Vagina (tissue), 2 donors: ENCODE data around the gene SPATA45. TPM values are rescaled to one million over a fixed set of nuclear protein-coding genes. Genes with fewer than 3 reads are reported as not detected.
A peak's percentile ranks its signal among the peaks of the same experiment; 100 is the strongest.

Experiments
- DNase-seq, 2 donors: peaks; one replicate each; pipeline ENCODE4 v3.0.0-alpha.2; 2017; ENCODE audit errors: extremely low spot score in 2 of 2
- H3K27ac ChIP-seq: fragments of 200-600 bp; sonication (generic); one replicate; pipeline ENCODE4 v1.5.1; 2019
- H3K27me3 ChIP-seq: fragments of 200-600 bp; sonication (generic); one replicate; pipeline ENCODE4 v1.5.1; 2019
- H3K36me3 ChIP-seq, 2 donors: fragments of 200-600 bp; sonication (generic); one replicate each; pipeline ENCODE4 v1.5.1; 2017 to 2019
- H3K4me1 ChIP-seq: fragments of 200-600 bp; sonication (generic); one replicate; pipeline ENCODE4 v1.5.1; 2019
- H3K4me3 ChIP-seq, 2 donors: fragments of 200-600 bp; sonication (generic); 1 replicate in 1 of 2; 2 replicates in 1 of 2; pipeline ENCODE4 v1.5.1; 2016 to 2019
- H3K9me3 ChIP-seq: fragments of 200-600 bp; sonication (generic); one replicate; pipeline ENCODE4 v1.5.1; 2019
- CTCF ChIP-seq, 3 experiments: fragments of 450-650 bp in 2 of 3; fragments of 200-600 bp in 1 of 3; sonication (generic) in 1 of 3; IDR thresholded peaks; one replicate each; pipeline ENCODE4 v1.5.1; 2017 to 2019; ENCODE audit warnings: antibody characterized with exemption in 3 of 3, mild to moderate bottlenecking in 2 of 3, moderate library complexity in 2 of 3
- POLR2A ChIP-seq, 2 donors: fragments of 450-650 bp; IDR thresholded peaks; one replicate each; pipeline ENCODE4 v1.6.1; 2017; ENCODE audit warnings: antibody characterized with exemption in 2 of 2, mild to moderate bottlenecking in 2 of 2, moderate library complexity in 2 of 2
- POLR2AphosphoS5 ChIP-seq, 2 donors: sonication (generic); formaldehyde crosslinking; IDR thresholded peaks; one replicate each; pipeline ENCODE4 v1.9.0; 2017; ENCODE audit warnings: antibody characterized with exemption in 2 of 2, mild to moderate bottlenecking in 2 of 2, low read depth in 1 of 2; ENCODE audit not compliant: insufficient read depth in 1 of 2
- intact Hi-C: fragments of 100-400 bp; cut with DNase I; formaldehyde crosslinking; loops from one replicate; pipeline ENCODE4 v1.15.1; 2023
- total RNA-seq: library from RNA; depleted of rRNA; stranded (reverse); fragments of >200 nt; gene quantifications from one replicate; pipeline ENCODE4 v1.2.3, GENCODE V29; 2016

Gene SPATA45
- total RNA-seq, 1 donor from 2014 or later = not detected

GRCh38 chr1:212791676-212792395 is 55.6 kb downstream of the SPATA45 start, which contains the start of the genes NSL1 and TATDN3:
TSS of gene NSL1 (minus strand) at chr1:212791777. CDS start at chr1:212791763, 14 bp downstream.
TSS of gene TATDN3 (plus strand) at chr1:212791894. CDS start at chr1:212791922, 28 bp downstream.
- peak within 1 kb of the TSS; percentile 88 to 98 for H3K4me3 ChIP-seq
- no peaks in the 10 kb centered on the region for H3K9me3 ChIP-seq
- intact Hi-C loops = no loop called here
- TF ChIP-seq POLR2A (IDR thresholded peaks at IDR 0.05) (no peak), POLR2AphosphoS5 (IDR thresholded peaks at IDR 0.05; ENCODE audit: insufficient read depth in 1 of 2, low read depth in 1 of 2) (peak; percentile 90 to 92), CTCF (IDR thresholded peaks at IDR 0.05) (no peak)
- peaks cover 35% of the 10 kb centered on the region for H3K4me1 ChIP-seq
- H3K36me3 ChIP-seq = peaks cover 0 to under 1% of the 10 kb centered on the region in 2 donors
- peak within 1 kb of the TSS; percentile 97 for H3K27ac ChIP-seq
- DNase-seq = peak; percentile 90 to 96
- no peaks in the 10 kb centered on the region for H3K27me3 ChIP-seq

GRCh38 chr1:212791261-212791675 is 56.2 kb downstream of the SPATA45 start:
- peak overlapping the region; percentile 97 for H3K27ac ChIP-seq
- TF ChIP-seq POLR2A (IDR thresholded peaks at IDR 0.05) = no peak
- no peak for TF ChIP-seq POLR2AphosphoS5 (IDR thresholded peaks at IDR 0.05; ENCODE audit: insufficient read depth in 1 of 2, low read depth in 1 of 2)
- no peak for TF ChIP-seq CTCF (IDR thresholded peaks at IDR 0.05)
- H3K36me3 ChIP-seq = peaks cover 0 to 5% of the 10 kb centered on the region in 2 donors
- peak overlapping the region; percentile 88 to 98 for H3K4me3 ChIP-seq
- H3K4me1 ChIP-seq = peaks cover 35% of the 10 kb centered on the region
- H3K9me3 ChIP-seq = no peaks in the 10 kb centered on the region
- no peaks in the 10 kb centered on the region for H3K27me3 ChIP-seq
- intact Hi-C loops = no loop called here
- no peak for DNase-seq

GRCh38 chr1:212785871-212786270 is 61.6 kb downstream of the SPATA45 start:
- no peak overlapping the region for H3K27ac ChIP-seq
- no peak overlapping the region for H3K4me3 ChIP-seq
- H3K36me3 ChIP-seq = peaks cover 0 to 37% of the 10 kb centered on the region in 2 donors
- DNase-seq = no peak
- no peaks in the 10 kb centered on the region for H3K9me3 ChIP-seq
- TF ChIP-seq POLR2AphosphoS5 (IDR thresholded peaks at IDR 0.05; ENCODE audit: insufficient read depth in 1 of 2, low read depth in 1 of 2) = no peak
- TF ChIP-seq CTCF (IDR thresholded peaks at IDR 0.05) = no peak
- TF ChIP-seq POLR2A (IDR thresholded peaks at IDR 0.05) = no peak
- peaks cover 21% of the 10 kb centered on the region for H3K4me1 ChIP-seq
- intact Hi-C loops = loop anchor here (10.0 kb wide), 1 partner anchor 311 kb away; no protein-coding TSS in a partner anchor
- H3K27me3 ChIP-seq = no peaks in the 10 kb centered on the region

GRCh38 chr1:212783976-212784375 is 63.5 kb downstream of the SPATA45 start:
- intact Hi-C loops = loop anchor here (5.0 to 10.0 kb wide), 2 partner anchors 117 to 309 kb away; no protein-coding TSS in a partner anchor
- H3K4me3 ChIP-seq = no peak overlapping the region
- no peaks in the 10 kb centered on the region for H3K27me3 ChIP-seq
- H3K36me3 ChIP-seq = peaks cover 0 to 37% of the 10 kb centered on the region in 2 donors
- H3K9me3 ChIP-seq = no peaks in the 10 kb centered on the region
- H3K4me1 ChIP-seq = peaks cover 3% of the 10 kb centered on the region
- no peak overlapping the region for H3K27ac ChIP-seq
- no peak for DNase-seq
- TF ChIP-seq POLR2AphosphoS5 (IDR thresholded peaks at IDR 0.05; ENCODE audit: insufficient read depth in 1 of 2, low read depth in 1 of 2) (no peak), POLR2A (IDR thresholded peaks at IDR 0.05) (no peak), CTCF (IDR thresholded peaks at IDR 0.05) (no peak)
